NCI-H146 treated with DMSO at 0.1 percent for 48 hours (cell line): ENCODE measurements around the gene ZFP42.
"Not testable (repeated sequence)": the region's sequence is repeated elsewhere in the genome, so short reads cannot be mapped to it uniquely, and the experiment has no call there.

Source experiments
- DNase-seq: peaks from one replicate; lab custom pipeline; 2025; ENCODE audit not compliant: unreplicated experiment; lab: John Stamatoyannopoulos, UW

The ZFP42 gene

DNA sequence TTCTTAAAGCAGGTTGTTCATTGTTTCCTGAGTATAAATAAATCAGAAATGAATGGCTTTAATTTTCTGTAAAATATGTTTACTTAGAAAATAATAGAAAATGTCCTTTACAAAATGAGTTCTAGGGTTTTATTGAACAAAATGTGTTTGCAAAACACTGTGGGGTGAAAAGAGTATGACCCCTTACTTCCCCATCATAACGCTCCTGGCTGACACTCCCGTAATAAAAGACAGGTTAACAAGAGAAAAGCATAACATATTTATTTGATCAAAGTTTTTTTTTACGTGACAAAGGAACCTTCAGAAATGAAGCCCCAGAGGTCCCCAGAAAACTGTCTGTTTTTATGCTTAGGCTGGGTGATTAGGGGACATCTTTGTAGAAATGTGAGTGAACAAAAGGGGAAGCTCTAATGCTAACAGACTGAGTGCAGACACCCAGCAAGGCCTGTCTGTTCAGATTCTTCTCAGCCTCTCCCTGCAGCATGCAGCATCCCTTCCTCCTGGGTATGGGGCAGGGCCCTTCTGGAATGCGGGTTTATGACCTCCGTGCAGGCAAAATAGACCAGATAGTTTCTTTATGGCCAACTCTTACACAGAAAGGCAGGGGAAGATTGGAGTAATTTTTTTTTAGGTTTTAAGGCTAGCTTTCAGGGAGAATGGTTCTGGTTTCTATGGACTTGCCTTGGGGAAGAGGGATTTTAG is 26.1 kb downstream of the ZFP42 start:
- DNase-seq, result no peak

DNA sequence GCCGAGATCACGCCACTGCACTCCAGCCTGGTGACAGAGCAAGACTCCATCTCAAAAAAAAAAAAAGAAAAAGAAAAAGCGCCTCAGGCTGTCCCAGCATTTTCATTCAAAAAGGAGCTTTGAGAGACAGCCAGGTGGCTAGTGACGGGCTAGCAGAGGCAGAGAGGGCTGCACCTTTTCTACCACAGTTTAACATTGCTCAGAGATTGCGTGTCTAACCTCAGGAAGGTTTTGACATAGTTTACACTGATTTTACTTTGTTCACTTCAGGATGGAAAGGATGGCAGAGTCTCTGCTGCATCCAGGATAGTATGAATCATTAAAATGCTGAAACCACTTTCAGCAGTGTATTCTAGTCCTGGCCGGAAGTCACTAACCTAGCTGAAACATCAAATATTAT is 28.1 kb downstream of the ZFP42 start:
- no peak for DNase-seq

DNA sequence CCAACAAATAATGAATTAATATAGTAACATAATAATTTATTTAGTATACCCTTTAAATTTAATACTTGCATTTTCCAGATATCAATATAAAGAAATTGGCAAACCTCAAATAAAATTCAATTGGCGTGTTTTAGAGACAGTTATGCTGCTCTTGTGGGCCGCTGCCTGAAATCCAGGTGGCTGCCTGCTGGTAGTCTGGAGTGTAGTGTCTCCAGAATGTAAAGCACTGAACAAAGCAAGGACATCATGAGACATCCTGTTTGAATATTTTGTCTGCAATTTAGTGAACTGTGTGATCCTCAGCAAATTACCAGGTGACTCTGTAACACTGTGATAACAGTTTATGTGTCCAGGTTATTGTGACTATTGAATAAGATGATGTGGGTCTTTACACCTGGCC is 29.9 kb downstream of the ZFP42 start:
- DNase-seq, result no peak

DNA sequence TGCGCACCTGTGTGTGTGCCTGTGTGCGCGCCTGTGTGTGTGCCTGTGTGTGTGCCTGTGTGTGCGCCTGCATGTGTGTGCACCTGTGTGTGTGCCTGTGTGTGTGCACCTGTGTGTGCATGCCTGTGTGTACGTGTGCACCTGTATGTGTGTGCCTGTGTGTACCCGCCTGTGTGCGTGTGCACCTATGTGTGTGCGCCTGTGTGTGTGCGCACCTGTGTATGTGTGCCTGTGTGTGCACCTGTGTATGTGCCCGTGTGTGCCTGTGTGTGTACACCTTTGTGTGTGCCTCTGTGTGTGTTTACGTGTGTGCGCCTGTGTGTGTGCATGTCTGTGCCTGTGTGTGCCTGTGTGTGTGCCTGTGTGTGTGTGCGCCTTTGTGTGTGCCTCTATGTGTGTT is 33.5 kb downstream of the ZFP42 start:
- DNase-seq, result no peak

DNA sequence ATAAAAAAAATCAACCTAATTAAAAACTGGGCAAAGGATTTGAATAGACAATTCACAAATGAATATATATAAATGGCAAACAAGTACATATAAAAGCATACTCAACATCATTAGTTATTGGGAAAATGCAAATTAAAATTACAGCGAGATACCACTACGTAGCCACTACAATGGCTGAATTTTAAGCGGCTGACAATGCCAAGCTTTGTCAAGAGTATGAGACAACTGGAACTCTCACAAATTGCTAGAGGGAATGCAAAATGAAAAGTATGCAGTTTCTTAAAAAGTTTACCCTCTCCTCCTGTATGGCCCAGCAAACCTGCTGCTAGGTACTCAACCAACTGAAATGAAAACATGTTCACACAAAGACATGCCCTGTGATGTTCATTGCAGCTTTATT is 34.8 kb downstream of the ZFP42 start:
- DNase-seq, result no peak

DNA sequence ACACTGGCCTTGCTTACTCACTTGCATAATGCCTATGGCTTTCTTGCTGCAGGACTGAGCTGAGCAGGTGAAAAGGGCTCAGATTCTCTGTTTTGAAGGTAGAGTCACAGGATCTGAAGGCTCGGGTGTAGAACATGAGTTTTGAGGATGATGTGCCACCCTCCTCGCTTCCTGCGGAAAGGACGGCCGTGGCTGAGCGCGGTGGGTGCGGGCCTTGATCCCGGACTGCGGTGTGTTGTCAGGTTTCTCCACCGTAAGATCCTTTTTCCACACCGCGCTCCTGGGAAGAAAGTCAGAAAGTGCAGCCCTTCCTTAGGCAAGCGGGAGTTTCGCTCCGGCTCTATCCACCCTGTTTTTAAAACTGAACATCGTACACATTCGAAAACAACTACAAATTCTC is 36.2 kb downstream of the ZFP42 start:
- no peak for DNase-seq

DNA sequence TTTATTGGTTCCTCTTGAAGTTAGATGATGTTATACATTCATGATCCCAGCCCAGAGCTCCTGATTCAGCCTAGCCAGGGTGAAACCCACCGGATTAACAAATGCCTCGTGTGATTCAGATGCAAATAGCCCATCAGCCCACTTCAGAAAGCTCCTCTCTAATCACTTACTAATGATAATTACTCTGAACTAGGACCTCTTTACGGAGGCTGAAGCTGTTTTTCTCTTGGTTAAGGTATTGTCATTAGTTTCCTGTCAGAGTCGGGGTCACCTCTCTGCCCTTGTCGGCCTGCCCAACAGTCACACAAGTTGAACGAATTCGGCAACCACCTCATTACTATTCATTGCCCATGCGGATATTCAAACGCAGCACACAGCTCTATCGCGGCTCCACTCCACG is 36.6 kb downstream of the ZFP42 start:
- no peak for DNase-seq

DNA sequence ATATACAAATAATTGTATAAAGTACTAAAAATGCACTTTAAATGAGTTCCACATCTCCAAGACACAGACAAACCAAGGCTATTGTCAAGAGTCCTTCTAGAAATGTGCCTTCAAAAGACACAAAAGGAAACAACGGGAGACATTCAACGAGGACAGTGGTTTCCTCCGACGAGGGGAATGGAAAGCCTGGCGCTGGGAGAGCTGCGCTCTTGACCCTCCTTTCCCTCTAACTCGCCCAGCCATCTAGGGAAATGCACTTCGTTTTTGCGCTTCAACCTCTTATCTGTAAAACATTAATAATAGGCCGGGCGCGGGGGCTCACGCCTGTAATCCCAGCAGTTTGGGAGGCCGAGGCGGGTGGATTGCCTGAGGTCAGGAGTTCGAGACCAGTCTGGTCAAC is 37.0 kb downstream of the ZFP42 start:
- DNase-seq, result no peak

DNA sequence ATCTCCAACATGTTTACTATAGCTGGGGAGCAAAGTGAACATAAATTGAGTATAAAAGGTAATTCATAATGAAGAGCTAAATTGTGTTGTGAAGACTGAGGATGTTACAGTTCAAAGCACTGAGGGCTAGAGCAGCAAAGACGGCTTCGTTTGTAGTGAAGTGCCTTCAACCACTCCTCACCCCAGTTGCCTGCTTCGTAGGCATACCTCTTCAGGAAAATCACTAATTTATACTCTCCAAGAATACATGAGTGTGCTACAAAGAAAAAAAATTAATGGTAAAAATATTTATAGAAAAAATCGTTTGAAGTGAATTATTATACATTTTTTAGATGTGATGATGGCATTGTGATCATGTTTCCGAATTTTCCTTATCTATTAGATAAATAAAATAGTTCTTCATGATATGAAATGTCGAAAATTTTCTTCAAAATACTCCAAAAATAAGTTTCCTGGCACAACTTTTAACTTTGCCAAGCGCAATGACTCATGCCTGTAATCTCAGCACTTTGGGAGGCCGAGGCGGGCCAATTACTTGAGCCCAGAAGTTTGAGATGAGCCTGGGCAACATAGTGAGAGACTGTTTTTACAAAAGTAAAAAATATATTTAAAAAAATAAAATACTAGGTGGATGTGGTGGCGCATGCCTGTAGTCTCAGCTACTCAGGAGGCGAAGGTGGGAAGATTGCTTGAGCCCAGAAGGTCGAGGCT is 41.6 kb downstream of the ZFP42 start:
- DNase-seq, result no peak

DNA sequence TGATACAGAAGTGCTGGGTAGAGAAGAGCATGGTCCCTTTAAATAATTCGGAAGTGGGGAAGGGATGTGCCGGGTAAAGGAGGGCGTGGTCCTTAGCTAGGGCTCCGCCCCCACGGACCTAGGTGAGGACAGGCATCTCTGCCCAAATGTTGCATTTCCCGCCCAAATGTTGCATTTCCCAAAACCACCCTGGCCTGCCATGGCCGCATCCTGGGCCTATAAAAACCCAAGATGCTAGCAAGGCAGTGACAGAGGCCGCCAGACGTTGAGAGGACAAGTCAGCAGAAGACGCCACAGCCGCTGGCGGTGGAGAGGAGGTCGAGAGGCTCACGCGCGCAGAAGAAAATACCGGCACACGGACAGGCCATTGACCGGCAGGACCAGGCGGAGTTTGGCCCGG is 46.1 kb downstream of the ZFP42 start:
- no peak for DNase-seq

DNA sequence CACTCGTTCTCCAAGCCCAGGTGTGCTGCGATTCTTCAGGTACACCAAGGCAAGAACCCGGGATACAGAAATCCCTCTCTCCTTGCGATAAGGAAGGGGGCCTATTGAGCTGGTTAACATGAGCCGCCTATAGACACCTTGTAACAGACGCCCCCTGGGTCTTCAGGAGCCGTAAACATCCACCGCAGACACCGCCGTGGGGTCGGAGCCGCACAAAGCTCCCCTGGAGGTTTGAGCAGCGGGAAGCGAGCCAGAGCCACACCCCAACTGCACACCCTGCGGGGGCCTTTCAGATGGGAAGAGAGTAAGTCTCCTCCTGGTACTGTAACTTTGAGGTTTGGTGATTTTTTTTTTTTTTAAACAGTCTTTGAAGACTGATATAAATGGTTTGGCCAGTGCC is 46.6 kb downstream of the ZFP42 start:
- no peak for DNase-seq

DNA sequence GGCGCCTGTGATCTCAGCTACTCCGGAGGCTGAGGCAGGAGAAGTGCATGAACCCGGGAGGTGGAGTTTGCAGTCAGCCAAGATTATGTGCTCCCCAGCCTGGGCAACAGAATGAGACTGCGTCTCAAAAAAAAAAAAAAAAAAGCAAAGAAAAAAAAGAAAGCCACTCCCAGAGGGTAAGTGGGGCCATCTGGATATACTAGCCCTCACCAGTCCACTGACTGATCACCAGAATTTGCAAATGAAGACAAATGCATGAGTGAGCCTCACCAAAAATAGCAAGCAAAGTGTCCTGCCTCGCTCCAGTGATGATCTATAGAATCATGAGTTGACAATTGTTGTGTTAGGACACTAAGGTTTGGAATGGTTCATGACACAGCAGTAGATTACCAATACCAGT is 47.6 kb downstream of the ZFP42 start:
- no peak for DNase-seq

DNA sequence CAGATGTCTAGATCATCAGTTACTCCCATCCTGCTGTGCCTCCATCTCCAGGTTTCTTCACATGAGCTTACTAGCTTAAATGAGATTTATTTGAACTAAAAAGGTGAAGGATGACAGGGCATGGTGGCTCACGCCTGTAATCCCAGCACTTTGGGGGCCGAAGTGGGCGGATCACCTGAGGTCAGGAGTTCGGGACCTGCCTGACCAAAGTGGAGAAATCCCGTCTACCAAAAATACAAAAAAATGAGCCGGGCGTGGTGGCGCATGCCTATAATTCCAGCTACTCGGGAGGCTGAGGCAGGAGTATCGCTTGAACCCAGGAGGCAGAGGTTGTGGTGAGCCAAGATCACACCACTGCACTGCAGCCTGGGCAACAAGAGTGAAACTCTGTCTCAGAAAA is 49.9 kb downstream of the ZFP42 start:
- not testable (repeated sequence) for DNase-seq

DNA sequence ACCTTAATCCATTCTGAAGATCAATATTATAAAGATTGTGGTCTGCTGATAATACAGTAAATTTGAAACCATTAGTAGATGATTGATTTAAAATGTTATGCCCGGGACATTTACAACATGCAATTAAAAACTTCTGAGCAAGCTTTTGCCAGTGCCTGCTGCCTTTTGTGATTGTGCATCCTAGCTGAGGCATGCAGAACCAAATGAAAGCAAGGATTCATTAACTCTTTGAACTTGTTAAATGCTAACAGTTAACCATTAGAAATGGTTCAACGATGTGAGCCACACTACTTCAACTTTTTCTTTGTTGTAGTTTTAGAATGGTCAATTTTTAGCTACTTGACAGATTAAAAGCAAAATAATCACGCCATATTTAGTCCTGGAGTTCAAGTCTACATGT is 51.1 kb downstream of the ZFP42 start:
- DNase-seq, result no peak

DNA sequence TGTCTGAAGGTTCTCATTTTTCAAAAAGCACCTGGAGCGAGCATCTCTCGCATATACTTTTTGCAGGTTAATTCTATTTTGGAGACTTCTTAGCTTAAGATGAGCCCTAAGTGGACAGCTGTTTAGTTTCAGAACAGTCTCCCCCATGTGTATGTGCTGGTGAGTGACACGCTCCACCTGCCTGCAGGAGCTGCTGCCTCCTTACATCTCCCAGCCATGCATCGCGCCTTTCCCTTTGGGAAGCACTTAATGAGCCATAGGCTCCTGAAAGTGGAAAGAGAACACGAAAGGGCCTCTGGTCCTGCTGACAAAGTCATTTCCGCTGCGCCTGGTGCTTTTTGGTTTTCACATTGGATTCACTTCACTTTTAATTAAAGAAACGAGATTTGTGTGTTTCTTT is 57.7 kb downstream of the ZFP42 start:
- DNase-seq, result no peak
